K562 (cell line): Measurements from ENCODE around the gene MYRIP. TPM values are rescaled to one million over a fixed set of nuclear protein-coding genes. Genes with fewer than 3 reads are reported as not detected.

Experiments
- ATAC-seq: fragments of 200-7000 bp; cut with Tn5 transposase; 3 replicates; pipeline ENCODE4 v1.9.1; 2020; ENCODE audit warnings: moderate library complexity
- BruUV-seq: library from RNA; stranded (reverse); fragments of 400-500 nt; replicated peaks from 2 replicates; lab custom pipeline; 2021; lab: Mats Ljungman, UMichigan
- CTCF ChIA-PET: fragments of 300-600 bp; formaldehyde crosslinking; extraction: SDS; loops from one replicate; lab custom pipeline; 2021; ENCODE audit warnings: low intra/inter-chr PET ratio; lab: Yijun Ruan, JAX
- POLR2A ChIA-PET: fragments of 300-600, 350-650 bp; sonication (Branson Sonifier 250); formaldehyde crosslinking; extraction: SDS; loops from one replicate; lab custom pipeline; 2021; ENCODE audit warnings: antibody characterized with exemption, inconsistent platforms; lab: Yijun Ruan, JAX
- DNase-seq, 4 experiments: peaks; one replicate each; pipeline versions ENCODE4 v3.0.0 to v3.0.0-alpha.2; 2011 to 2018; ENCODE audit warnings: low spot score in 3 of 4, mixed read lengths in 3 of 4; ENCODE audit errors: extremely low read depth in 1 of 4
- FAIRE-seq: peaks from 2 replicates; lab custom pipeline; 2011; peaks lifted over from hg19 to GRCh38; lab: Jason Lieb, UNC
- H2AFZ ChIP-seq: 2 replicates; pipeline ENCODE4 v1.6.0; 2011; ENCODE audit warnings: low read depth, low read length, control low read depth, inconsistent platforms
- H3K27ac ChIP-seq: fragments of 200-600 bp; 3 replicates; pipeline ENCODE4 v1.8.0; 2011; ENCODE audit warnings: low read depth, mild to moderate bottlenecking, control low read depth, inconsistent platforms, low read length, moderate library complexity, mixed read lengths; ENCODE audit errors: extremely low read depth
- H3K27me3 ChIP-seq, 2 experiments: fragments of 300-600 bp in 1 of 2; 2 replicates in 1 of 2; 3 replicates in 1 of 2; pipeline versions ENCODE4 v1.6.0 to v1.8.0; 2011; ENCODE audit warnings: inconsistent platforms in 2 of 2, low read length in 2 of 2, mild to moderate bottlenecking in 1 of 2, mixed read lengths in 1 of 2, moderate library complexity in 1 of 2; ENCODE audit not compliant: control insufficient read depth in 2 of 2, insufficient read depth in 2 of 2
- H3K36me3 ChIP-seq: fragments of 300-600 bp; 3 replicates; pipeline ENCODE4 v1.8.0; 2011; ENCODE audit warnings: mild to moderate bottlenecking, low read length, inconsistent platforms; ENCODE audit not compliant: control insufficient read depth, insufficient read depth
- H3K4me1 ChIP-seq, 2 experiments: fragments of 200-600 bp in 1 of 2; replicated peaks in 1 of 2; 2 replicates in 1 of 2; 3 replicates in 1 of 2; pipeline versions ENCODE4 v1.5.1 to v1.8.0; 2011; ENCODE audit warnings: inconsistent platforms in 2 of 2, low read length in 2 of 2, mild to moderate bottlenecking in 1 of 2, mixed read lengths in 1 of 2, moderate library complexity in 1 of 2; ENCODE audit not compliant: control insufficient read depth in 2 of 2, insufficient read depth in 2 of 2
- H3K4me2 ChIP-seq: 2 replicates; pipeline ENCODE4 v1.6.1; 2011; ENCODE audit warnings: low read length, control low read depth, inconsistent platforms, mixed read lengths; ENCODE audit not compliant: insufficient read depth
- H3K4me3 ChIP-seq: fragments of 200-600 bp; sonication (generic), shearing (Covaris generic); 2 replicates; pipeline ENCODE4 v1.5.1; 2016; ENCODE audit warnings: control low read depth, inconsistent platforms
- H3K79me2 ChIP-seq: fragments of 200-600 bp; 3 replicates; pipeline ENCODE4 v1.8.0; 2011; ENCODE audit warnings: low read length, inconsistent platforms; ENCODE audit not compliant: control insufficient read depth, insufficient read depth
- H3K9ac ChIP-seq, 2 experiments: 2 replicates each; pipeline versions ENCODE4 v1.6.0 to v1.6.1; 2011; ENCODE audit warnings: low read depth in 2 of 2, low read length in 2 of 2, control low read depth in 1 of 2, inconsistent platforms in 1 of 2, mild to moderate bottlenecking in 1 of 2, mixed read lengths in 1 of 2; ENCODE audit not compliant: insufficient read depth in 1 of 2
- H3K9me1 ChIP-seq: one replicate; pipeline ENCODE4 v1.6.0; 2011; ENCODE audit warnings: inconsistent platforms, mild to moderate bottlenecking, low read length, moderate library complexity; ENCODE audit not compliant: control insufficient read depth, insufficient read depth
- H3K9me3 ChIP-seq: replicated peaks from 2 replicates; pipeline ENCODE4 v1.5.1; 2011; ENCODE audit warnings: low read depth, low read length, inconsistent platforms; ENCODE audit not compliant: control insufficient read depth, insufficient read depth
- H4K20me1 ChIP-seq: replicated peaks from 2 replicates; pipeline ENCODE4 v1.6.1; 2011; ENCODE audit warnings: low read length, inconsistent platforms, mixed read lengths; ENCODE audit not compliant: control insufficient read depth, insufficient read depth
- CAMTA2 ChIP-seq: fragments of 250-450 bp; sonication (Bioruptor Pico); conservative IDR thresholded peaks from 2 replicates; pipeline ENCODE4 v1.5.1; 2022
- DDX20 ChIP-seq: fragments of 450-650 bp; IDR thresholded peaks from 2 replicates; pipeline ENCODE4 v1.6.1; 2016; ENCODE audit warnings: missing genetic modification characterization, low read depth, mild to moderate bottlenecking, missing compliant biosample characterization, moderate library complexity
- DNMT1 ChIP-seq: fragments of 450-650 bp; IDR thresholded peaks from 2 replicates; pipeline ENCODE4 v1.6.1; 2016; ENCODE audit warnings: antibody characterized with exemption, mild to moderate bottlenecking
- MTA3 ChIP-seq: fragments of 450-650 bp; formaldehyde crosslinking; IDR thresholded peaks from 2 replicates; pipeline ENCODE4 v1.6.1; 2017; ENCODE audit warnings: mild to moderate bottlenecking, borderline replicate concordance
- NCOR1 ChIP-seq: fragments of 450-650 bp; IDR thresholded peaks from 2 replicates; pipeline ENCODE4 v1.6.1; 2016; ENCODE audit warnings: mild to moderate bottlenecking, moderate library complexity
- NR2C2 ChIP-seq, 2 experiments: fragments of 200-800 bp in 1 of 2; sonication (Bioruptor generic) in 1 of 2; sonication (generic) in 1 of 2; formaldehyde crosslinking in 1 of 2; IDR thresholded peaks; 2 replicates each; pipeline versions ENCODE4 v1.6.1 to v1.8.0; 2016 to 2022; ENCODE audit warnings: mild to moderate bottlenecking in 1 of 2, missing compliant biosample characterization in 1 of 2, missing genetic modification characterization in 1 of 2, missing genetic modification reagents in 1 of 2
- WGBS: fragments of 100-300 bp; shearing (Covaris generic); methylation state at CpG from one replicate; pipeline ENCODE4 v1.1.6; 2016; ENCODE audit warnings: low coverage, mixed read lengths; ENCODE audit not compliant: insufficient coverage; ENCODE audit errors: missing lambda C conversion rate; 5-methylcytosine and 5-hydroxymethylcytosine counted together
- in situ Hi-C: fragments of 300-500 bp; cut with MboI; formaldehyde crosslinking; loops from 4 replicates; pipeline ENCODE4 v1.15.0; 2018; ENCODE audit warnings: inconsistent platforms, mixed read lengths
- intact Hi-C: fragments of 100-400 bp; cut with micrococcal nuclease; formaldehyde crosslinking; loops from 2 replicates; pipeline ENCODE4 v1.14.2; 2022
- polyA plus RNA-seq, 8 experiments: library from polyadenylated mRNA; depleted of rRNA in 4 of 8; stranded (reverse) in 5 of 8; unstranded in 3 of 8; fragments of >200 nt; fragmentation: Nextera tagmentation in 2 of 8; fragmentation: Illumina TruSeq in 1 of 8; extraction: Ambion mirVana in 2 of 8; extraction: Trizol in 1 of 8; gene quantifications; 2 replicates each; pipeline versions ENCODE4 v1.2.1 to v1.2.3, GENCODE V29; 2011 to 2014; ENCODE audit warnings: inconsistent platforms in 1 of 8, missing spikeins in 1 of 8
- total RNA-seq, 7 experiments: library from RNA; depleted of rRNA in 6 of 7; stranded (reverse); fragments of >200 nt in 6 of 7; fragmentation: Illumina TruSeq in 2 of 7; extraction: Trizol in 2 of 7; gene quantifications; 2 replicates each; pipeline versions ENCODE4 v1.2.1 to v1.2.3, GENCODE V29; 2011 to 2021; ENCODE audit warnings: low replicate concordance in 1 of 7
- TF ChIP-seq, protein P1 (sequence below): fragments of 250-450 bp; sonication (Bioruptor Pico); IDR thresholded peaks from 2 replicates; pipeline ENCODE4 v1.8.0; 2022; ENCODE audit warnings: moderate library complexity, mild to moderate bottlenecking, inconsistent platforms
- TF ChIP-seq, protein P2 (sequence below): sonication (generic); formaldehyde crosslinking; IDR thresholded peaks from 2 replicates; pipeline ENCODE4 v1.8.1; 2022; ENCODE audit warnings: missing genetic modification reagents
- TF ChIP-seq, protein P3 (sequence below): fragments of 200-800 bp; sonication (Bioruptor generic); IDR thresholded peaks from 2 replicates; pipeline ENCODE4 v1.6.1; 2016; ENCODE audit warnings: missing genetic modification characterization, missing compliant biosample characterization
- TF ChIP-seq, protein P4 (sequence below): IDR thresholded peaks from 2 replicates; pipeline ENCODE4 v1.6.1; 2011; ENCODE audit not compliant: insufficient read length; ENCODE audit errors: extremely low read depth

Gene MYRIP
- total and polyA plus RNA-seq, 9 of the 15 experiments (the other 6 are each of a cell fraction or from before 2014, with no cell fraction given), result 0.03 to 0.12 TPM; not detected in 7

DNA sequence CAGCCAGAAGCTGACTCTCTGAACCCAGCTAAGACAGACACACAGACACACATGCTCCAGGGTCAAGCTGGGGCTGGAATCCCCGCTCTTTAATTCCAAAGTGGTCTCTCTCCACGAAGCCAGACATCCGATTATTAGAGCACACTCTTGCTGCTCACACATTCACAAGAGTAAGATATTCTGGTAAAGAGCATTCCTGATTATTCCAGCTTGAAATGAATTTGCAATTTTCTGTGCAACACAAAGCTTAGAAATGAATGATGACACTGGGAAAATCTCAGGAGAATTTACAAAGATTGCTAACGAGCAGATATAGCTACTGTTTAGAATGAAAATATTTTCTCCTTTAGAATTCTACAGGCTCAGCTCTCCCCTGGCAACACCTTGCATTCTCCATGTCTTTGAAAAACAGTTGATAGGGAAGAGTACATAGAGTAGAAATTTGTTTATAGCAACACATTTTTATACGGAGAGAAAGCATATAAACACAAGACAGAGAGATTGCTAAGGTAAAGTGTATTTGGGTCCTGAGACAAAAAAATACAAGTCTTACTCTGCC, 419.5 kb downstream of the MYRIP start (continued):
- TF ChIP-seq, protein P1, sequence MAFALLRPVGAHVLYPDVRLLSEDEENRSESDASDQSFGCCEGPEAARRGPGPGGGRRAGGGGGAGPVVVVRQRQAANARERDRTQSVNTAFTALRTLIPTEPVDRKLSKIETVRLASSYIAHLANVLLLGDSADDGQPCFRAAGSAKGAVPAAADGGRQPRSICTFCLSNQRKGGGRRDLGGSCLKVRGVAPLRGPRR, result no peak
- TF ChIP-seq NCOR1, result no peak
- TF ChIP-seq, protein P2, sequence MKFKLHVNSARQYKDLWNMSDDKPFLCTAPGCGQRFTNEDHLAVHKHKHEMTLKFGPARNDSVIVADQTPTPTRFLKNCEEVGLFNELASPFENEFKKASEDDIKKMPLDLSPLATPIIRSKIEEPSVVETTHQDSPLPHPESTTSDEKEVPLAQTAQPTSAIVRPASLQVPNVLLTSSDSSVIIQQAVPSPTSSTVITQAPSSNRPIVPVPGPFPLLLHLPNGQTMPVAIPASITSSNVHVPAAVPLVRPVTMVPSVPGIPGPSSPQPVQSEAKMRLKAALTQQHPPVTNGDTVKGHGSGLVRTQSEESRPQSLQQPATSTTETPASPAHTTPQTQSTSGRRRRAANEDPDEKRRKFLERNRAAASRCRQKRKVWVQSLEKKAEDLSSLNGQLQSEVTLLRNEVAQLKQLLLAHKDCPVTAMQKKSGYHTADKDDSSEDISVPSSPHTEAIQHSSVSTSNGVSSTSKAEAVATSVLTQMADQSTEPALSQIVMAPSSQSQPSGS (CRISPR knock-in tag), result no peak

DNA sequence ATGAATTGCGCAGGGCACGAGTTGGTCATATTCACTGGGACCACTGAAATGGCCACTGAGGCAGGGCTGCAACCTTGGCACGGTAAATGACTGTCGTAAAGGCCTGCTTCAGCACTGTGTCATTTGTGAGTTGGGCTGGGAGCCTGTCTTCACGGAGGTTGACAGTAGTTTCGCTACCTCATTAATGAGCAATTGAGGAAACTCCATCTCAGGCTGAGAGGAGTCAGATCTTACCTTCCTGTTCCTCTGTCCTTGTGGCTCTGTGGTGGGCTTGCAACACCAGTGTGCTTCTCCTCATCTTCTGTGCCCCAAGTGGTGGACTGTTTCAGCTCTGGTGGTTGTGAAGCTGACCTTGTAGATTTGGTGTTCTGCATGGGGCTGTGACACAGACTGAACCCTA, 420.0 kb downstream of the MYRIP start:
- 5% methylated on average over 6 of the region's 6 CpGs for WGBS
- intact Hi-C loops (no loop called here), in situ Hi-C loops (no loop called here)
- Histone ChIP-seq H4K20me1 (no peaks in the 10 kb centered on the region), H3K9me3 (no peaks in the 10 kb centered on the region), H3K4me3 (no peak overlapping the region), H3K27ac (no peak overlapping the region), H3K79me2 (no peaks in the 10 kb centered on the region), H3K9ac (no peak overlapping the region), H3K9me1 (no peaks in the 10 kb centered on the region), H3K4me1 (no peaks in the 10 kb centered on the region; a peak in 2 of 5 replicates), H2AFZ (no peak overlapping the region), H3K27me3 (peaks cover 6 to 30% of the 10 kb centered on the region in 2 experiments; a peak in 2 of 5 replicates), H3K4me2 (no peak overlapping the region), H3K36me3 (no peaks in the 10 kb centered on the region)
- DNase-seq (no peak), ATAC-seq (no peak), FAIRE-seq (no peak)
- CTCF ChIA-PET, result no interaction called here
- no TSS peak for BruUV-seq
- POLR2A ChIA-PET, result interaction anchor here (0.6 kb wide), 1 partner anchor 8 kb away, joined by 3 read pairs; no protein-coding TSS in a partner anchor
- TF ChIP-seq MTA3 (no peak), DDX20 (tag) (no peak), DNMT1 (no peak), NR2C2 (CRISPR knock-in tag; IDR thresholded peaks at IDR 0.05) (no peak), NR2C2 (tag; IDR thresholded peaks at IDR 0.05) (no peak), CAMTA2 (no peak)
- TF ChIP-seq, protein P3, sequence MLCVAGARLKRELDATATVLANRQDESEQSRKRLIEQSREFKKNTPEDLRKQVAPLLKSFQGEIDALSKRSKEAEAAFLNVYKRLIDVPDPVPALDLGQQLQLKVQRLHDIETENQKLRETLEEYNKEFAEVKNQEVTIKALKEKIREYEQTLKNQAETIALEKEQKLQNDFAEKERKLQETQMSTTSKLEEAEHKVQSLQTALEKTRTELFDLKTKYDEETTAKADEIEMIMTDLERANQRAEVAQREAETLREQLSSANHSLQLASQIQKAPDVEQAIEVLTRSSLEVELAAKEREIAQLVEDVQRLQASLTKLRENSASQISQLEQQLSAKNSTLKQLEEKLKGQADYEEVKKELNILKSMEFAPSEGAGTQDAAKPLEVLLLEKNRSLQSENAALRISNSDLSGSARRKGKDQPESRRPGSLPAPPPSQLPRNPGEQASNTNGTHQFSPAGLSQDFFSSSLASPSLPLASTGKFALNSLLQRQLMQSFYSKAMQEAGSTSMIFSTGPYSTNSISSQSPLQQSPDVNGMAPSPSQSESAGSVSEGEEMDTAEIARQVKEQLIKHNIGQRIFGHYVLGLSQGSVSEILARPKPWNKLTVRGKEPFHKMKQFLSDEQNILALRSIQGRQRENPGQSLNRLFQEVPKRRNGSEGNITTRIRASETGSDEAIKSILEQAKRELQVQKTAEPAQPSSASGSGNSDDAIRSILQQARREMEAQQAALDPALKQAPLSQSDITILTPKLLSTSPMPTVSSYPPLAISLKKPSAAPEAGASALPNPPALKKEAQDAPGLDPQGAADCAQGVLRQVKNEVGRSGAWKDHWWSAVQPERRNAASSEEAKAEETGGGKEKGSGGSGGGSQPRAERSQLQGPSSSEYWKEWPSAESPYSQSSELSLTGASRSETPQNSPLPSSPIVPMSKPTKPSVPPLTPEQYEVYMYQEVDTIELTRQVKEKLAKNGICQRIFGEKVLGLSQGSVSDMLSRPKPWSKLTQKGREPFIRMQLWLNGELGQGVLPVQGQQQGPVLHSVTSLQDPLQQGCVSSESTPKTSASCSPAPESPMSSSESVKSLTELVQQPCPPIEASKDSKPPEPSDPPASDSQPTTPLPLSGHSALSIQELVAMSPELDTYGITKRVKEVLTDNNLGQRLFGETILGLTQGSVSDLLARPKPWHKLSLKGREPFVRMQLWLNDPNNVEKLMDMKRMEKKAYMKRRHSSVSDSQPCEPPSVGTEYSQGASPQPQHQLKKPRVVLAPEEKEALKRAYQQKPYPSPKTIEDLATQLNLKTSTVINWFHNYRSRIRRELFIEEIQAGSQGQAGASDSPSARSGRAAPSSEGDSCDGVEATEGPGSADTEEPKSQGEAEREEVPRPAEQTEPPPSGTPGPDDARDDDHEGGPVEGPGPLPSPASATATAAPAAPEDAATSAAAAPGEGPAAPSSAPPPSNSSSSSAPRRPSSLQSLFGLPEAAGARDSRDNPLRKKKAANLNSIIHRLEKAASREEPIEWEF (CRISPR knock-in tag), result no peak
- TF ChIP-seq, protein P4, sequence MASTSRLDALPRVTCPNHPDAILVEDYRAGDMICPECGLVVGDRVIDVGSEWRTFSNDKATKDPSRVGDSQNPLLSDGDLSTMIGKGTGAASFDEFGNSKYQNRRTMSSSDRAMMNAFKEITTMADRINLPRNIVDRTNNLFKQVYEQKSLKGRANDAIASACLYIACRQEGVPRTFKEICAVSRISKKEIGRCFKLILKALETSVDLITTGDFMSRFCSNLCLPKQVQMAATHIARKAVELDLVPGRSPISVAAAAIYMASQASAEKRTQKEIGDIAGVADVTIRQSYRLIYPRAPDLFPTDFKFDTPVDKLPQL, result no peak
